WTC11 (cell line): Measurements from ENCODE around the gene TCAP. TPM values are rescaled to one million over a fixed set of nuclear protein-coding genes. Genes with fewer than 3 reads are reported as not detected.

Source experiments
- ATAC-seq: fragments of 200-7000 bp; cut with Tn5 transposase; 2 replicates; pipeline ENCODE4 v1.10.0; 2021; ENCODE audit warnings: mild to moderate bottlenecking, moderate library complexity
- CTCF ChIA-PET: fragments of 300-600 bp; sonication (Branson Sonifier 250); formaldehyde crosslinking; loops from one replicate; lab custom pipeline; 2021; ENCODE audit warnings: antibody characterized with exemption; lab: Charles Lee
- POLR2A ChIA-PET: fragments of 350-600 bp; sonication (Branson Sonifier 250); formaldehyde crosslinking; loops from one replicate; lab custom pipeline; 2021; ENCODE audit warnings: antibody characterized with exemption; lab: Charles Lee
- DNase-seq: peaks from one replicate; pipeline ENCODE4 v3.0.0; 2021; ENCODE audit warnings: low spot score
- H3K27ac Mint-ChIP-seq: 2 replicates; pipeline ENCODE4 v1.8.0; 2021; ENCODE audit warnings: mixed read lengths
- H3K27me3 Mint-ChIP-seq: 2 replicates; pipeline ENCODE4 v1.8.0; 2021; ENCODE audit warnings: low read depth, mild to moderate bottlenecking, moderate library complexity, mixed read lengths
- H3K36me3 Mint-ChIP-seq: 2 replicates; pipeline ENCODE4 v1.8.0; 2021; ENCODE audit warnings: mixed read lengths
- H3K4me1 Mint-ChIP-seq: 2 replicates; pipeline ENCODE4 v1.8.0; 2022; ENCODE audit warnings: mixed read lengths
- H3K4me3 Mint-ChIP-seq: 2 replicates; pipeline ENCODE4 v1.8.0; 2021; ENCODE audit warnings: mild to moderate bottlenecking, moderate library complexity, mixed read lengths
- H3K9me3 Mint-ChIP-seq: 2 replicates; pipeline ENCODE4 v1.8.0; 2021; ENCODE audit warnings: mixed read lengths
- ATF3 ChIP-seq: sonication (generic); formaldehyde crosslinking; conservative IDR thresholded peaks from 2 replicates; pipeline ENCODE4 v1.8.1; 2022; ENCODE audit warnings: mild to moderate bottlenecking, missing genetic modification reagents
- ERG ChIP-seq: fragments of 250-450 bp; sonication (Bioruptor Pico); IDR thresholded peaks from 2 replicates; pipeline ENCODE4 v1.8.0; 2021; ENCODE audit warnings: mild to moderate bottlenecking
- FOXK1 ChIP-seq: sonication (generic); formaldehyde crosslinking; IDR thresholded peaks from 2 replicates; pipeline ENCODE4 v1.8.0; 2022; ENCODE audit warnings: mild to moderate bottlenecking, moderate library complexity, missing genetic modification reagents
- MXD4 ChIP-seq: fragments of 250-450 bp; sonication (Bioruptor Pico); IDR thresholded peaks from 2 replicates; pipeline ENCODE4 v1.8.0; 2021; ENCODE audit warnings: mild to moderate bottlenecking, moderate library complexity, borderline replicate concordance
- NFYB ChIP-seq: sonication (generic); formaldehyde crosslinking; conservative IDR thresholded peaks from 2 replicates; pipeline ENCODE4 v1.8.0; 2022; ENCODE audit warnings: low read depth, missing genetic modification reagents
- NR1H2 ChIP-seq: sonication (generic); formaldehyde crosslinking; IDR thresholded peaks from 2 replicates; pipeline ENCODE4 v1.9.0; 2021; ENCODE audit warnings: mild to moderate bottlenecking, moderate library complexity, missing genetic modification reagents
- NR2C2 ChIP-seq: sonication (generic); formaldehyde crosslinking; IDR thresholded peaks from 2 replicates; pipeline ENCODE4 v1.8.0; 2022; ENCODE audit warnings: mild to moderate bottlenecking, missing genetic modification reagents
- PRDM15 ChIP-seq: sonication (generic); formaldehyde crosslinking; IDR thresholded peaks from 2 replicates; pipeline ENCODE4 v1.8.0; 2022; ENCODE audit warnings: missing genetic modification reagents
- PREB ChIP-seq: sonication (generic); formaldehyde crosslinking; IDR thresholded peaks from 2 replicates; pipeline ENCODE4 v1.8.1; 2022; ENCODE audit warnings: mild to moderate bottlenecking, missing genetic modification reagents, moderate library complexity, borderline replicate concordance
- ZNF121 ChIP-seq: sonication (generic); formaldehyde crosslinking; IDR thresholded peaks from 2 replicates; pipeline ENCODE4 v1.8.0; 2023; ENCODE audit warnings: missing genetic modification reagents
- ZNF281 ChIP-seq: sonication (generic); formaldehyde crosslinking; IDR thresholded peaks from 2 replicates; pipeline ENCODE4 v1.8.0; 2023; ENCODE audit warnings: mild to moderate bottlenecking, missing genetic modification reagents
- ZNF317 ChIP-seq: sonication (generic); formaldehyde crosslinking; IDR thresholded peaks from 2 replicates; pipeline ENCODE4 v1.8.1; 2023; ENCODE audit warnings: low read depth, mild to moderate bottlenecking, moderate library complexity, missing genetic modification reagents, borderline replicate concordance
- ZNF512 ChIP-seq: sonication (generic); formaldehyde crosslinking; IDR thresholded peaks from 2 replicates; pipeline ENCODE4 v1.8.1; 2022; ENCODE audit warnings: missing genetic modification reagents, borderline replicate concordance
- total RNA-seq: library from RNA; stranded (reverse); gene quantifications from 3 replicates; pipeline ENCODE4 v1.2.3, GENCODE V29; 2021

The TCAP gene
- total RNA-seq, 1 experiment from 2014 or later, result 2.9 TPM

GRCh38 chr17:39652587-39653315 is 12.4 kb upstream of the TCAP start:
- DNase-seq (peak; percentile 38), ATAC-seq (peak; percentile 82)
- 0 out of 2 replicates have a peak, but pooled peaks have one; percentile 14 for TF ChIP-seq ZNF281 (CRISPR knock-in tag)
- peak; percentile 41; the same call in 1 of the 2 replicates for TF ChIP-seq ZNF121 (CRISPR knock-in tag)
- no peak for TF ChIP-seq ZNF317 (CRISPR knock-in tag)
- no peak for TF ChIP-seq NR1H2 (CRISPR knock-in tag)
- 0 out of 2 replicates have a peak, but pooled peaks have one; percentile 56 for TF ChIP-seq ERG
- Mint-ChIP-seq H3K4me1 (peaks cover 46% of the 10 kb centered on the region), H3K36me3 (peaks cover 1% of the 10 kb centered on the region), H3K9me3 (no peaks in the 10 kb centered on the region), H3K4me3 (no peak overlapping the region), H3K27me3 (no peaks in the 10 kb centered on the region; the same call in 1 of the 2 replicates), H3K27ac (peak overlapping the region; percentile 75)
- CTCF ChIA-PET, result interaction anchor here (0.6 to 18.1 kb wide), 19 partner anchors 9 to 105 kb away, joined by 3 to 851 read pairs (median 13); partner anchors contain the start of genes ERBB2, MIEN1, PNMT and PPP1R1B
- POLR2A ChIA-PET, result interaction anchor here (0.5 to 1.1 kb wide), 5 partner anchors 11 to 331 kb away, joined by 3 to 4 read pairs (median 3); partner anchors contain the start of gene ERBB2

- Mint-ChIP-seq H3K4me1 (peaks cover 48% of the 10 kb centered on the region), H3K4me3 (no peak overlapping the region), H3K36me3 (peaks cover 5% of the 10 kb centered on the region), H3K9me3 (no peaks in the 10 kb centered on the region), H3K27me3 (no peaks in the 10 kb centered on the region; the same call in 1 of the 2 replicates), H3K27ac (no peak overlapping the region; the same call in 1 of the 2 replicates)
- ChIA-PET CTCF (interaction anchor here (0.6 to 18.1 kb wide), 27 partner anchors 9 to 192 kb away, joined by 3 to 851 read pairs (median 10); partner anchors contain the start of genes CDK12, ERBB2, MIEN1 and PGAP3), POLR2A (interaction anchor here (0.5 to 1.1 kb wide), 4 partner anchors 25 to 330 kb away, joined by 3 to 4 read pairs (median 3); partner anchors contain the start of gene ERBB2)
- ATAC-seq (no peak; the same call in 1 of the 2 replicates), DNase-seq (no peak)
- TF ChIP-seq NR2C2 (no peak), PREB (CRISPR knock-in tag) (no peak), MXD4 (CRISPR knock-in tag) (no peak), NFYB (CRISPR knock-in tag) (no peak), ZNF121 (CRISPR knock-in tag) (no peak), ATF3 (CRISPR knock-in tag) (no peak), ZNF512 (no peak), FOXK1 (CRISPR knock-in tag) (no peak), PRDM15 (CRISPR knock-in tag) (no peak)
Observed at GRCh38 chr17:39653316-39653661, 11.9 kb upstream of the TCAP start.
